ENCODE measurements around the gene ARMC2.

Gene ARMC2

DNA sequence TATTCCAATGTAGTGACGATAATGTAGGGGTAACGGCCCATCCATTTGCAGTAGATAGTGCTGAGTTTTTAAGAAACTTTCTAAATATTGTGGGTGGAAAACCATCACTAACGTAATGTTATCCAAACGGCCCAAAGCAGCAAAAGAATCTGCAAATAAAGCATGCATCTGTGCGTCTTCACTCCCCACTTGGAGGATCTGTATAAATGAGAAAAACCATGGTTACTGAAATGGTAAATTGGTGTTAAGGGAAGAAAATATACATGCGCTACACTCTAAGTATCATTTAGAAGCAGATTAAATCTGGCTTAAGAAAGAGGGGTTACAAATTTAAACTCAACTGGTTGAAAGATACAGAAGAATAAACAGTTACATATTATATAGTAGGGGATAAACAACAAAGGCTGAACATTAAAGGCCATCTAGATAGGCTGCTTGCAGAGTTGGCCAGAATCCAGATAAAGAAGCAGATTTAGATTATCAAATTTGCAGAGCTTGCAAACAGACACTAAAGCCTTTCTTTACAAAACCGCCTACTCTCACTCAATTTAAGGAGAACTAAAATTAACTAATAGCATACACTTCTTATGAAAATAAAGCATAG, 153.2 kb downstream of the ARMC2 start:
- H3K27me3 ChIP-seq (ENCODE audit: low read length), result no peaks in the 10 kb centered on the region
- no peaks in the 10 kb centered on the region for H4K20me1 ChIP-seq (ENCODE audit: low read depth, low read length)
- H3F3A ChIP-seq (ENCODE audit: insufficient read depth), result no peaks in the 10 kb centered on the region
- H3K27ac ChIP-seq (ENCODE audit: low read depth, low read length), result no peak overlapping the region
- no peaks in the 10 kb centered on the region for H3K79me2 ChIP-seq (ENCODE audit: insufficient read depth, low read length)
- H3K4me2 ChIP-seq (ENCODE audit: low read depth, low read length, poor library complexity, severe bottlenecking), result no peak overlapping the region
- H3K9me3 ChIP-seq (ENCODE audit: insufficient read depth, low read length), result no peaks in the 10 kb centered on the region
- no peaks in the 10 kb centered on the region for H3K36me3 ChIP-seq (ENCODE audit: low read length)
- H3K9me2 ChIP-seq (replicated peaks; ENCODE audit: insufficient read depth, low read length), result no peaks in the 10 kb centered on the region
- TF ChIP-seq EZH2phosphoT487 (conservative IDR thresholded peaks at IDR 0.05; ENCODE audit: low read length) (no peak), CTCF (IDR thresholded peaks at IDR 0.05; ENCODE audit: insufficient read depth, low read length, poor library complexity, severe bottlenecking) (no peak)
- no peak overlapping the region for H3K9ac ChIP-seq (ENCODE audit: low read length)
- H2AFZ ChIP-seq (ENCODE audit: low read depth, low read length, severe bottlenecking), result no peak overlapping the region
- H3K4me3 ChIP-seq (ENCODE audit: insufficient read depth, low read length, poor library complexity, severe bottlenecking), result no peak overlapping the region

- no peaks in the 10 kb centered on the region for H3K9me3 ChIP-seq (ENCODE audit: insufficient read depth, low read length)
- no peak overlapping the region for H2AFZ ChIP-seq (ENCODE audit: low read depth, low read length, severe bottlenecking)
- H3K27ac ChIP-seq (ENCODE audit: low read depth, low read length), result no peak overlapping the region
- no peaks in the 10 kb centered on the region for H3K36me3 ChIP-seq (ENCODE audit: low read length)
- H3K9ac ChIP-seq (ENCODE audit: low read length), result no peak overlapping the region
- no peaks in the 10 kb centered on the region for H4K20me1 ChIP-seq (ENCODE audit: low read depth, low read length)
- no peaks in the 10 kb centered on the region for H3K79me2 ChIP-seq (ENCODE audit: insufficient read depth, low read length)
- no peak overlapping the region for H3K4me3 ChIP-seq (ENCODE audit: insufficient read depth, low read length, poor library complexity, severe bottlenecking)
- no peaks in the 10 kb centered on the region for H3K9me2 ChIP-seq (replicated peaks; ENCODE audit: insufficient read depth, low read length)
- H3F3A ChIP-seq (ENCODE audit: insufficient read depth), result no peaks in the 10 kb centered on the region
- no peak for TF ChIP-seq EZH2phosphoT487 (conservative IDR thresholded peaks at IDR 0.05; ENCODE audit: low read length)
- TF ChIP-seq CTCF (IDR thresholded peaks at IDR 0.05; ENCODE audit: insufficient read depth, low read length, poor library complexity, severe bottlenecking), result no peak
- H3K4me2 ChIP-seq (ENCODE audit: low read depth, low read length, poor library complexity, severe bottlenecking), result no peak overlapping the region
- H3K27me3 ChIP-seq (ENCODE audit: low read length), result no peaks in the 10 kb centered on the region
Measured at GRCh38 chr6:109002051-109002697, 154.0 kb downstream of the ARMC2 start.

DNA sequence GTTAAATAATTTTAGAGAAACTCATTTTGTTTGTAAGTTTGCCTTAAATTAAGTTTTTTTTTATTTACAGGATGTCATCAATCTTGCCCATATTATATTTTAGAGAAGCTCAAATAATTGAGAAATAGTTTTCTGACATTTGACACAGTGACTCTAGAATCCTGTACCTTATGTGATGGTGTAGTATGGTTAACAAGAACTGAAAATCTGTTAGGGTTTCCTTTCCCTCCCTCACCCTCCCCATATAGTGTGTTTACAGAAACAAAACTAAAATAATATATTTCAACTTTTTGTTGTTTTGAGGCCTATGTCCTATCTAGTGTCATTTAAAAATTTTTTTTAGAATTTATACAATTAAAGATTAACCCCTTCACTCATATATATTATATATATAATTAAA, 154.7 kb downstream of the ARMC2 start:
- TF ChIP-seq EZH2phosphoT487 (conservative IDR thresholded peaks at IDR 0.05; ENCODE audit: low read length) (no peak), CTCF (IDR thresholded peaks at IDR 0.05; ENCODE audit: insufficient read depth, low read length, poor library complexity, severe bottlenecking) (no peak)
- H3K9ac ChIP-seq (ENCODE audit: low read length), result no peak overlapping the region
- no peaks in the 10 kb centered on the region for H3F3A ChIP-seq (ENCODE audit: insufficient read depth)
- no peaks in the 10 kb centered on the region for H3K36me3 ChIP-seq (ENCODE audit: low read length)
- H3K27ac ChIP-seq (ENCODE audit: low read depth, low read length), result no peak overlapping the region
- no peaks in the 10 kb centered on the region for H3K27me3 ChIP-seq (ENCODE audit: low read length)
- H3K79me2 ChIP-seq (ENCODE audit: insufficient read depth, low read length), result no peaks in the 10 kb centered on the region
- H2AFZ ChIP-seq (ENCODE audit: low read depth, low read length, severe bottlenecking), result no peak overlapping the region
- no peaks in the 10 kb centered on the region for H3K9me2 ChIP-seq (replicated peaks; ENCODE audit: insufficient read depth, low read length)
- H3K9me3 ChIP-seq (ENCODE audit: insufficient read depth, low read length), result no peaks in the 10 kb centered on the region
- H3K4me2 ChIP-seq (ENCODE audit: low read depth, low read length, poor library complexity, severe bottlenecking), result no peak overlapping the region
- no peaks in the 10 kb centered on the region for H4K20me1 ChIP-seq (ENCODE audit: low read depth, low read length)
- no peak overlapping the region for H3K4me3 ChIP-seq (ENCODE audit: insufficient read depth, low read length, poor library complexity, severe bottlenecking)
